Body of pancreas (tissue), 4 donors: ENCODE data around the gene DNM3. TPM values are rescaled to one million over a fixed set of nuclear protein-coding genes. Genes with fewer than 3 reads are reported as not detected.

ENCODE experiments used
- ATAC-seq: fragments of 150-250 bp; one replicate; pipeline ENCODE4 v1.9.1; 2016
- DNase-seq, 4 donors: peaks; one replicate each; pipeline ENCODE4 v3.0.0-alpha.2; 2019
- H3K27ac ChIP-seq, 4 donors: fragments of 200-600 bp; sonication (generic); 1 replicate in 3 of 4; 2 replicates in 1 of 4; pipeline versions ENCODE4 v1.5.1 to v1.6.1; 2016 to 2019; ENCODE audit warnings: mild to moderate bottlenecking in 1 of 4, mixed read lengths in 1 of 4, moderate library complexity in 1 of 4
- H3K27me3 ChIP-seq, 2 donors: fragments of 200-600 bp; sonication (generic); one replicate each; pipeline ENCODE4 v1.6.0; 2016; ENCODE audit warnings: mild to moderate bottlenecking in 1 of 2
- H3K36me3 ChIP-seq, 2 donors: fragments of 200-600 bp; sonication (generic); replicated peaks in 1 of 2; 2 replicates each; pipeline ENCODE4 v1.5.1; 2016; ENCODE audit warnings: low read depth in 2 of 2; ENCODE audit not compliant: insufficient read depth in 1 of 2
- H3K4me1 ChIP-seq: fragments of 200-600 bp; sonication (generic); one replicate; pipeline ENCODE4 v1.6.0; 2016
- H3K4me3 ChIP-seq, 2 donors: fragments of 200-600 bp; sonication (generic); 1 replicate in 1 of 2; 2 replicates in 1 of 2; pipeline ENCODE4 v1.5.1; 2016 to 2019
- H3K9me3 ChIP-seq, 3 donors: fragments of 200-600 bp; sonication (generic); 1 replicate in 2 of 3; 2 replicates in 1 of 3; pipeline ENCODE4 v1.5.1; 2016
- POLR2A ChIP-seq, 3 donors: fragments of 450-650 bp; IDR thresholded peaks; one replicate each; pipeline ENCODE4 v1.6.1; 2016; ENCODE audit warnings: antibody characterized with exemption in 3 of 3, mild to moderate bottlenecking in 2 of 3
- WGBS, 2 donors: methylation state at CpG; one replicate each; pipeline ENCODE4 v1.1.5; 2017; 5-methylcytosine and 5-hydroxymethylcytosine counted together
- intact Hi-C: fragments of 100-400 bp; cut with DNase I; formaldehyde crosslinking; loops from one replicate; pipeline ENCODE4 v1.15.1; 2023
- total RNA-seq, 2 donors: library from RNA; depleted of rRNA; stranded (reverse); fragments of >200 nt; gene quantifications; one replicate each; pipeline ENCODE4 v1.1.0, GENCODE V29; 2016
- TF ChIP-seq, protein P1 (sequence below), 7 experiments: fragments of 450-650 bp in 4 of 7; fragments of 200-600 bp in 3 of 7; sonication (generic) in 3 of 7; IDR thresholded peaks; one replicate each; pipeline ENCODE4 v1.5.1; 2016 to 2019; ENCODE audit warnings: antibody characterized with exemption in 7 of 7

Gene DNM3
- total RNA-seq, 2 donors from 2014 or later, result 2.9 to 4.0 TPM

GRCh38 chr1:172109359-172109758 lies 268.1 kb downstream of the DNM3 start:
- 62 to 78% methylated on average over 5 of the region's 5 CpGs for WGBS, 2 donors
- H3K27me3 ChIP-seq, result no peaks in the 10 kb centered on the region
- no peak for DNase-seq
- no peaks in the 10 kb centered on the region for H3K36me3 ChIP-seq
- intact Hi-C loops, result no loop called here
- no peak overlapping the region for H3K4me3 ChIP-seq
- H3K4me1 ChIP-seq, result no peaks in the 10 kb centered on the region
- no peaks in the 10 kb centered on the region for H3K9me3 ChIP-seq
- H3K27ac ChIP-seq, result no peak overlapping the region
- TF ChIP-seq, protein P1, sequence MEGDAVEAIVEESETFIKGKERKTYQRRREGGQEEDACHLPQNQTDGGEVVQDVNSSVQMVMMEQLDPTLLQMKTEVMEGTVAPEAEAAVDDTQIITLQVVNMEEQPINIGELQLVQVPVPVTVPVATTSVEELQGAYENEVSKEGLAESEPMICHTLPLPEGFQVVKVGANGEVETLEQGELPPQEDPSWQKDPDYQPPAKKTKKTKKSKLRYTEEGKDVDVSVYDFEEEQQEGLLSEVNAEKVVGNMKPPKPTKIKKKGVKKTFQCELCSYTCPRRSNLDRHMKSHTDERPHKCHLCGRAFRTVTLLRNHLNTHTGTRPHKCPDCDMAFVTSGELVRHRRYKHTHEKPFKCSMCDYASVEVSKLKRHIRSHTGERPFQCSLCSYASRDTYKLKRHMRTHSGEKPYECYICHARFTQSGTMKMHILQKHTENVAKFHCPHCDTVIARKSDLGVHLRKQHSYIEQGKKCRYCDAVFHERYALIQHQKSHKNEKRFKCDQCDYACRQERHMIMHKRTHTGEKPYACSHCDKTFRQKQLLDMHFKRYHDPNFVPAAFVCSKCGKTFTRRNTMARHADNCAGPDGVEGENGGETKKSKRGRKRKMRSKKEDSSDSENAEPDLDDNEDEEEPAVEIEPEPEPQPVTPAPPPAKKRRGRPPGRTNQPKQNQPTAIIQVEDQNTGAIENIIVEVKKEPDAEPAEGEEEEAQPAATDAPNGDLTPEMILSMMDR (IDR thresholded peaks at IDR 0.05), result no peak
- TF ChIP-seq POLR2A (IDR thresholded peaks at IDR 0.05), result no peak
- no peak for ATAC-seq

DNA sequence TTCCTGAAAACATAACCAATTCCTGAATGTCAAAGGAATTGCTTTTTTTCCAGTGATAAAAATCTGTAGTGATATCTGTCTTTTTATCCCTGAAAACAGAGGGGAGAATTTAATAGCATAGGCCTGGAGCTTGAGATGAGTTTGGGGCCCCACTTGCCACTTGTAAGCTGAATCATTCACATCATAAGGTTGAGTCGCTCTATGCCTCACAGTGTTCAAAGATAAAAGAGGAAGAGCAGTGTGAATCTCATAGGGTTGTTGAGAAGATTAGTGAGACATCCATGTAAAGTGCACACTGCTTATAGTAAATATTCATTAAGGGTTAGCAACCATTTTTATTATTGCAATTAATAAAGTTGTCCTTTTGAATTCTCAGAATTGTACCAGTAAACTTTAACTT lies 271.3 kb downstream of the DNM3 start:
- Histone ChIP-seq H3K9me3 (no peaks in the 10 kb centered on the region), H3K4me3 (no peak overlapping the region), H3K36me3 (no peaks in the 10 kb centered on the region), H3K27me3 (no peaks in the 10 kb centered on the region), H3K27ac (no peak overlapping the region), H3K4me1 (no peaks in the 10 kb centered on the region)
- DNase-seq, result no peak
- TF ChIP-seq POLR2A (IDR thresholded peaks at IDR 0.05), result no peak
- TF ChIP-seq, protein P1 (IDR thresholded peaks at IDR 0.05), result no peak
- intact Hi-C loops, result no loop called here
- WGBS, 2 donors, result 93 to 97% methylated on average over 1 of the region's 1 CpG
- no peak for ATAC-seq

GRCh38 chr1:172117800-172118199 lies 276.5 kb downstream of the DNM3 start:
- DNase-seq, result no peak
- no peak for TF ChIP-seq POLR2A (IDR thresholded peaks at IDR 0.05)
- TF ChIP-seq, protein P1 (IDR thresholded peaks at IDR 0.05), result no peak
- no peaks in the 10 kb centered on the region for H3K9me3 ChIP-seq
- H3K27ac ChIP-seq, result no peak overlapping the region
- no peaks in the 10 kb centered on the region for H3K4me1 ChIP-seq
- H3K27me3 ChIP-seq, result no peaks in the 10 kb centered on the region
- WGBS, 2 donors, result 83 to 85% methylated on average over 1 of the region's 1 CpG
- H3K36me3 ChIP-seq, result no peaks in the 10 kb centered on the region
- no peak overlapping the region for H3K4me3 ChIP-seq
- intact Hi-C loops, result no loop called here
- no peak for ATAC-seq

GRCh38 chr1:172118618-172119017 lies 277.3 kb downstream of the DNM3 start:
- Histone ChIP-seq H3K4me1 (no peaks in the 10 kb centered on the region), H3K9me3 (no peaks in the 10 kb centered on the region), H3K27ac (no peak overlapping the region), H3K4me3 (no peak overlapping the region), H3K27me3 (no peaks in the 10 kb centered on the region), H3K36me3 (no peaks in the 10 kb centered on the region)
- 68 to 69% methylated on average over 3 of the region's 3 CpGs for WGBS, 2 donors
- no peak for TF ChIP-seq POLR2A (IDR thresholded peaks at IDR 0.05)
- TF ChIP-seq, protein P1 (IDR thresholded peaks at IDR 0.05), result no peak
- intact Hi-C loops, result no loop called here
- no peak for ATAC-seq
- no peak for DNase-seq

- Histone ChIP-seq H3K36me3 (no peaks in the 10 kb centered on the region), H3K9me3 (no peaks in the 10 kb centered on the region), H3K27me3 (no peaks in the 10 kb centered on the region), H3K4me1 (no peaks in the 10 kb centered on the region), H3K27ac (no peak overlapping the region), H3K4me3 (no peak overlapping the region)
- TF ChIP-seq, protein P1 (IDR thresholded peaks at IDR 0.05), result no peak
- TF ChIP-seq POLR2A (IDR thresholded peaks at IDR 0.05), result no peak
- ATAC-seq (no peak), DNase-seq (no peak)
- WGBS, 2 donors, result 87 to 93% methylated on average over 10 of the region's 10 CpGs
- intact Hi-C loops, result no loop called here
These were observed 277.9 kb downstream of the DNM3 start for GRCh38 chr1:172119184-172119583.
